GM18519 (cell line): Measurements from ENCODE around the gene ZNF430.
"Not testable (repeated sequence)": the region's sequence is repeated elsewhere in the genome, so short reads cannot be mapped to it uniquely, and the experiment has no call there.

Experiments
- ATAC-seq: cut with Tn5 transposase; IDR thresholded peaks from one replicate; pipeline ENCODE4 v1.9.1; 2021; ENCODE audit warnings: mild to moderate bottlenecking, moderate library complexity; ENCODE audit not compliant: unreplicated experiment, low FRiP score

The ZNF430 gene

GRCh38 chr19:21020298-21021227 is at the start of gene ZNF430:
Gene ZNF430 (plus strand): TSS chr19:21020657. CDS start chr19:21020801, 144 bp downstream.
- peak; percentile 82 for ATAC-seq

- ATAC-seq: not testable (repeated sequence)
Measured at GRCh38 chr19:20992788-20993187, 27.7 kb upstream of the ZNF430 start.

DNA sequence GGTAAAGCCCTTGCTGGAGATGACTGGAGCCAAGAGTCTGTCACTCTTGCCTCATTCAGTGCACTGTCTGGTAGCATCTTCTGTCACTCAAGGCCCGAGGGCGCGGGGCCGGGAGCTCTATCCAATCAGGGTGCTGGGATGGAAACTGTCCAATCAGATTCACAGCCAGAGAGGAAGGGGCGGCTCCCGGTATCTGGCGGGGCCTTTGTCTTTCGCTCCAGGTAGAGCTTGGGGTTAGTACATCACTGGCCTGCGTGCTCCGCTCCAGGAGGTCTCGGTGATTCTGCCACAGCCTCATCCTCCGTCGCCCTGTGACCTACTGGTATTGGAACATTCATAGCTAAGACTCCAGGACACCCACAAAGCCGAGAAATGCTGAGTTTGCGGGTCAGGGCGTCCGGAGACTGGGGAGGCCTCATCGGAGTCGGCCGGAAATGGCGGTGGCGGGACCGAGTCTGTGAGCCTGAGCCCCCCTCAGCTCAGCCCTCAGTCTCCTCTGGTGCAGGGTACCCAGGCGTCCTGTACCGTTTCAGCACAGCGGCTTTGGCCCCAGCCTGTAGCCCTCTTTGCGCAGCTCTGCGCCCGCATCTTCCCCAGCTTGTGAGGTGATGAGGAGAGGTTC is 20.6 kb upstream of the ZNF430 start:
- ATAC-seq: peak; percentile 99

DNA sequence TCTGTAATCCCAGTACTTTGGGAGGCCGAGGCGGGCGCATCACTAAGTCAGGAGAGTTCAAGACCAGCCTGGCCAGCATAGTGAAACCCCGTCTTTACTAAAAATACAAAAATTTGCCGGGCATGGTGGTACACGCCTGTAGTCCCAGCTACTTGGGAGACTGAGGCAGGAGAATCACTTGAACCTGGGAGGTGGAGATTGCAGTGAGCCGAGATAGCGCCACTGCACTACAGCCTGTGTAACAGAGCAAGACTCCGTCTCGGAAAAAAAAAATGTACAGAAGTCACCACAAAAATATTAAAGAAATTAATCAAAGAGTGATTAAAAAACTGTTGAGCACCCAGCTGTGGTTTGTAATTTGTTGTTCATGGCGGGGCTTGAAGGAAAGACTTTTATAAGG is 781 bp downstream of the ZNF430 start:
- not testable (repeated sequence) for ATAC-seq

- ATAC-seq: no peak
Measured at GRCh38 chr19:21022996-21023395, 2.5 kb downstream of the ZNF430 start.

DNA sequence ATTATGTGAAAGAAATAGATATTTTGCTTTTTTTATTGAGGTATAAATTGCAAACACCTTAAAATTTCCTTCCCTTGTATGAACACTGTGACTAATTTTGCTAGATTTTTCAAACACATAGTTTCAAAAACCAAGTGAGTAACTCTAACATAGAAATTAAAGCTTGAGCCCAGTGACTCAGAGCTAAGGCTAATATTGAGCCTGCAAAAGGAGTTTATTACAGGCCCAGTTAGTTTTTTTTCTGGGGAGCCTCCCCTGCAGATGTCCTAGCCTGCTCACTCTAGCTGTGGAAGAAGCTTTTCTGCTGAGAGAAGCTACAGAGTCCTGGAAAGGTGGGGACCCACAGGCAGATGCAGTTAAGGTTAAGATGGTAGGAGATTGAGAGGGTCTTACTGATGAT is 3.4 kb downstream of the ZNF430 start:
- ATAC-seq: no peak

GRCh38 chr19:21028969-21029268 is 8.5 kb downstream of the ZNF430 start:
- ATAC-seq: no peak

DNA sequence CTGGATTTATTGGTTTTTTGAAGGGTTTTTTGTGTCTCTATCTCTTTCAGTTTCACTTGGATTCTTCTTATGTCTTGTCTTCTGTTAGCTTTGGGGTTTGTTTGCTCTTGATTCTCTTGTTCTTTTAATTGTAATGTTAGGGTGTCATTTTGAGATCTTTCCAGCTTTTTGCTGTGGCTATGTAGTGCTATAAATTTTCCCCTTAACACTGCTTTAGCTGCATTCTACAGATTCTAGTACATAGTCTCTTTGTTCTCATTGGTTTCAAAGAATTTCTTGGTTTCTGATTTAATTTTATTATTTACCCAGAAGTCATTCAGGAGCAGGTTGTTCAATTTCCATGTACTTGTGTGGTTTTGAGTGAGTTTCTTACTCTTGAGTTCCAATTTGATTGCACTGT is 24.6 kb downstream of the ZNF430 start:
- no peak for ATAC-seq

GRCh38 chr19:21046489-21046888 is 26.0 kb downstream of the ZNF430 start:
- no peak for ATAC-seq

GRCh38 chr19:21047716-21048115 is 27.3 kb downstream of the ZNF430 start:
- ATAC-seq: no peak

- no peak for ATAC-seq
Measured at GRCh38 chr19:21052902-21053301, 32.4 kb downstream of the ZNF430 start.

- no peak for ATAC-seq
Measured at GRCh38 chr19:21065336-21065735, 44.9 kb downstream of the ZNF430 start.

DNA sequence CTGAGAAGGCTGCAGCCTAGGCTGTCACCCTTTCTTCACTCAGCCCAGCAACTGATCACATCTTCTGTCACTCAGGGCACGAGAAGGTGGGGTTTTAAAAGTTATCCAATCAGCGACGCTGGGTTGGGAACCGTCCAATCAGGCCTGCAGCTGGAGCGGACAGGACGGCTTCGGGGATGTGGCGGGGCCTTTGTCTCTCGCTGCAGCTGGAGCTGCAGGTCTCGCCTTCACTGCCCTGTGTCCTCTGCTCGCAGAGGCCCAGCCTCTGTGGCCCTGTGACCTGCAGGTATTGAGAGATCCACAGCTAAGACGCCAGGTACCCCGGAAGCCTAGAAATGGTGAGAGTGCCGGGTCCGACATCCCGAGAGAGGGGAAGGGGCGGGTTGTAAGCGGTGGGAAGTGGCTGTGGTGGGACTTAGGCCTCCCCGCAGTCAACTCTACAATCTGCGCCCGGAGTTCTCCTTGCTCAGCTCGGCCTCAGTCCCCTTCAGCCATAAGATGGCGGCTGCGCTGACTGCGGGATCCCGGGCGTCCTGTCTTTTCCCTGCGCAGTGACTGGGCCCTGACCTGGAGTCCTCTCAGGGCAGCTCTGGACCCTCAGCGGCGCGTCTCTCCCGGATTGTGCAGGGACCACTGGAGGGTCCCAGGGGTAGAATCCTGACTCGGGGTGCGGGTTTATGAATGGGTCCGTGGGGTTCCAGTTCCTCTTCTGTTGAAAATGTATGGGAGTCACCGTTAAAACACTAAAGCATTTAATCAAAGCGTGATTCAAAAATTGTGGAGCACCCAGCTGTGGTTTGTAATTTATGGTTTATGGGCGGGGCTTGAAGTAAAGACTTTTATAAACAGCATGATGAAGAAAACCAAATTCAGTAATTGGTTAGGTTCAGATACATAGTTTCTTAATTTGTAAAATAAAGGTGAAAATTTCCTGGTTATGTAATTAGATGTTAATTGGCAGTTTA is 61.8 kb downstream of the ZNF430 start, which contains the start of gene ZNF714:
ZNF714 (plus strand) TSS at position 193 of the 965 bp plus-strand sequence. CDS start 16,066 bp downstream, outside the sequence.
- ATAC-seq: peak; percentile 97

DNA sequence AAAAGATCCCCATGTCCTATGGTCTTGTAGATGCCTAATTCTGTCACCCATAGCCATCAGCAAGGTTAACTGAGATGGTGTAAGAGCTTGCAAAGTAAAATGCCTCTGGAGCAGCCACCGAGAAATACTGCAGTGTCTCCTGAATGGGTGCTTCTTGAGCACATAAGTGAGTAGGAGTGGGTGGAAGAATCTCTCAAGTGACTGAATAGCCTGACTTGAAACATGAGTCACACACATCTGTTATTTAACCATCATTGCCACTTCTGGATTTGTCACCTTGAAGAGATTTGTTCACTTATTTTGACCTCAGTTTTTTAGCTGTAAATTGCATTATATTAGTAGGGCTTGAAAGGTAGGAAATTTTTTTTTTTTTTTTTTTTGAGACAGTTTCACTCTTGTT is 63.9 kb downstream of the ZNF430 start:
- ATAC-seq: no peak

- ATAC-seq: no peak
Measured at GRCh38 chr19:21087871-21088270, 67.4 kb downstream of the ZNF430 start.

GRCh38 chr19:21092109-21092508 is 71.7 kb downstream of the ZNF430 start:
- ATAC-seq: no peak

DNA sequence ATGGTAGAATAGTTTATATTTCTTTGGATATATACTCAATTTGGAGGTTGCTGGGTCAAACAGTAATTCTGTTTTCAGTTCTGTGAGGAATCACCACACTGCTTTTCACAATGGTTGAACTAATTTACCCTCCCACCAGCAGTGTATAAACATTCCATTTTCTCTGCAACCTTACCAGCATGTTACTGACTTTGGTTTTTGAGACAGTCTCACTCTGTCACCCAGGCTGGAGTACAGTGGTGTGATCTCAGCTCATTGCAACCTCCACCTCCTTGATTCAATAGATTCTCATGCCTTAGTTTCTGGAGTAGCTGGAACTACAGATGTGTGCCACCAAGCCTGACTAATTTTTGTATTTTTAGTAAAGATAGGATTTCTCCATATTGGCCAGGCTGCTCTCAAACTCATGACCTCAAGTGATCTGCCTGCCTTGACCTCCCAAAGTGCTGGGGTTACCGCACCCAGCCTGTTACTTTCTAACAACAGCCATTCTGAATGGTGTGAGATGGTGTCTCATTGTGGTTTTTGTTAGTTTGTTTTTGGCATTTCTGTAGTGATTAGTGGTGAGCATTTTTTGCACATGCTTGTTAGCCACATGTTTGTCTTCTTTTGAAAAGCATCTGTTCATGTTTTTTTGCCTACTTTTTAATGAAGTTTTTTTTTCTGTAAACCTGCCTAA is 74.0 kb downstream of the ZNF430 start:
- ATAC-seq: no peak

GRCh38 chr19:21098291-21098690 is 77.8 kb downstream of the ZNF430 start:
- ATAC-seq: no peak

GRCh38 chr19:21101521-21102242 is 81.2 kb downstream of the ZNF430 start:
- ATAC-seq: no peak
